Measurements from ENCODE around the gene SLC31A1.
A peak's percentile ranks its signal among the peaks of the same experiment; 100 is the strongest.

DNA sequence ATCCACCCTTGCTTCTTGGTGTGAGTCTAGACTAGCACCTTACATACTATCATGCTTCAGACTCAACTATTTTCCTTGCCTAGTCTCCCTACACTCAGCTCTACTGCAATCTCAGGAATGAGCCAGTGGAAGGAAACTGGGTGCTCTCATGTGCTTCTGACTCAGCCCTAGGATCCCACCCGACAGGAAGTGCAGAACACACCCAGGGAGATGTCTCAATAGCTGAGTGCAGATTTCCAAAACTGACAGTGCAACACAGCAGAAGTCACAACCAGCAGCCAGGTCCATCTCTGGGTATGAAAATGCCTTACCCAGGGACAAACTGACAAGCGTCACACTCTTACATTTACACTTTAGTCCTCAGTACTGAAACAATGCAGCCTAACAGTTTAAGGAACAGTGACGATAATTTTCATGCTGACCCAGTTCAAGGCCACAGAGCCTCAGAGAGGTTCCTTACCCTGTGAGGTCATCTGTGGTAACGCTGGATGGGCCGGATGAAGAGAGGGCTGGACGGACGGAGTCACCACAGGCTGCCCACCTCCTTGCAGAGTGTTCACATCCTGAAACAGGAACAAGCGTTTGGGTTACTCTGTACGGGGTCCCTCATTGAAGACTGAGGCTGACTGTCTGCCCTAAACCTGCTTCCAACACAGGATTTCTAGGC, 33.3 kb upstream of the SLC31A1 start:
- TF ChIP-seq POLR2A (IDR thresholded peaks at IDR 0.05) = peak; percentile 29 to 30
- TF ChIP-seq, protein P1, sequence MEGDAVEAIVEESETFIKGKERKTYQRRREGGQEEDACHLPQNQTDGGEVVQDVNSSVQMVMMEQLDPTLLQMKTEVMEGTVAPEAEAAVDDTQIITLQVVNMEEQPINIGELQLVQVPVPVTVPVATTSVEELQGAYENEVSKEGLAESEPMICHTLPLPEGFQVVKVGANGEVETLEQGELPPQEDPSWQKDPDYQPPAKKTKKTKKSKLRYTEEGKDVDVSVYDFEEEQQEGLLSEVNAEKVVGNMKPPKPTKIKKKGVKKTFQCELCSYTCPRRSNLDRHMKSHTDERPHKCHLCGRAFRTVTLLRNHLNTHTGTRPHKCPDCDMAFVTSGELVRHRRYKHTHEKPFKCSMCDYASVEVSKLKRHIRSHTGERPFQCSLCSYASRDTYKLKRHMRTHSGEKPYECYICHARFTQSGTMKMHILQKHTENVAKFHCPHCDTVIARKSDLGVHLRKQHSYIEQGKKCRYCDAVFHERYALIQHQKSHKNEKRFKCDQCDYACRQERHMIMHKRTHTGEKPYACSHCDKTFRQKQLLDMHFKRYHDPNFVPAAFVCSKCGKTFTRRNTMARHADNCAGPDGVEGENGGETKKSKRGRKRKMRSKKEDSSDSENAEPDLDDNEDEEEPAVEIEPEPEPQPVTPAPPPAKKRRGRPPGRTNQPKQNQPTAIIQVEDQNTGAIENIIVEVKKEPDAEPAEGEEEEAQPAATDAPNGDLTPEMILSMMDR (IDR thresholded peaks at IDR 0.05) = no peak
- peak; percentile 48 for TF ChIP-seq POLR2AphosphoS5 (IDR thresholded peaks at IDR 0.05)
